Activated naive CD8-positive, alpha-beta T cell treated with anti-CD3 and anti-CD28 coated beads, Interleukin-2, amount 10 ng/mL, durations not matched to agents 7 days and 5 days (primary cell): ENCODE results near the gene PYCR2. TPM values are rescaled to one million over a fixed set of nuclear protein-coding genes. Genes with fewer than 3 reads are reported as not detected.
A peak's percentile ranks its signal among the peaks of the same experiment; 100 is the strongest.
"Not testable (repeated sequence)": the region's sequence is repeated elsewhere in the genome, so short reads cannot be mapped to it uniquely, and the experiment has no call there.

Source experiments
- ATAC-seq: fragments of 150-1000 bp; cut with Tn5 transposase; one replicate; pipeline ENCODE4 v1.10.0; 2021; ENCODE audit warnings: low read depth, moderate library complexity
- POLR2A ChIA-PET: fragments of 350-600 bp; sonication (Branson Sonifier 250); formaldehyde crosslinking; loops from one replicate; lab custom pipeline; 2021; ENCODE audit warnings: antibody characterized with exemption; lab: Charles Lee
- DNase-seq: peaks from one replicate; pipeline ENCODE4 v3.0.0; 2021
- H3K27ac Mint-ChIP-seq: one replicate; pipeline ENCODE4 v1.8.0; 2022; ENCODE audit warnings: mild to moderate bottlenecking, mixed read lengths
- H3K27me3 Mint-ChIP-seq: one replicate; pipeline ENCODE4 v1.8.0; 2022; ENCODE audit warnings: mild to moderate bottlenecking, moderate library complexity, mixed read lengths
- H3K36me3 Mint-ChIP-seq: one replicate; pipeline ENCODE4 v1.8.0; 2021; ENCODE audit warnings: mild to moderate bottlenecking, mixed read lengths
- H3K4me1 Mint-ChIP-seq: one replicate; pipeline ENCODE4 v1.8.0; 2021; ENCODE audit warnings: mixed read lengths
- H3K4me3 Mint-ChIP-seq: one replicate; pipeline ENCODE4 v1.8.0; 2022; ENCODE audit warnings: mild to moderate bottlenecking, moderate library complexity, mixed read lengths
- H3K9me3 Mint-ChIP-seq: one replicate; pipeline ENCODE4 v1.8.0; 2021; ENCODE audit warnings: mixed read lengths
- total RNA-seq, 2 experiments: library from RNA; stranded (reverse); gene quantifications; one replicate each; pipeline ENCODE4 v1.2.3, GENCODE V29; 2021

Gene PYCR2
- total RNA-seq, 2 experiments from 2014 or later = 118 to 125 TPM

DNA sequence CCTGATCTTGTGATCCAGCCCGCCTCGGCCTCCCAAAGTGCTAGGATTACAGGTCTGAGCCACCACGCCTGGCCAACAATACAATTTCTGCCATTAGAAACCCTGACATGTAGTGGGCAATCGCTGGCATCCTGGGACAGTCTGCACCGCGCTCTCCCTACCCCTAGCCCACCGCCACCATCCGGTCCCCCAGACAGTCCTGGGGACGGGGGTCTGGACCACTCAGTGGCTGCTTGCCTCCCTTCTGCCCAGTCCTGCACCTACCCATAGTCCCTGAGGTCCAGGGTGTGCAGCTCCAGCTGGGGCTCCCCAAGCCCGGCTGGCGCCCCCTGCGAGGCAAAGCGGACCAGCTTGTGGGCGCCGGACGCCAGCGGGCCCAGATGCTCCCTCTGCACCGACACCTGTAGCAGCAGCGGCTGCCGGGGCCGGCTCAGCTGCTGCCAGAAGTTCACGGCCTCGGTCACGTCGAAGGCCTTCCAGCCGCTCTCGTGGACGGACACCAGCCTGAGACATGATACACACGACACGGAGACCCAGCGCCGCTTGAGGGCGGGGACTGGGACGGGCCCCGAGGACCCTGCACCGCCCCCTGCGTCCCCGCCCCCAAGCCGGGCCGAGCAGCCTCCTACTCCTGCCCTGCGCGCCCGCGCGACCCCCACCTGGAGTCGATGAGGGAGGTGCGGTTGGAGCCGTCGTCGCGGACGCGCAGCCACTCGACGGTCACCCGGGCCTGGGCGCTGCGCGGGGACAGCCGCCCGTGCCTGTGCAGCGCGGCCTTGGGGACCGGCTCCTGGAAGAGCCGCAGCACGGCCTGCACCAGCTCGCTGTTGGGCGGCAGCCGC is 15.3 kb upstream of the PYCR2 start:
- not testable (repeated sequence) for H3K4me1 Mint-ChIP-seq, ATAC-seq, H3K27me3 Mint-ChIP-seq, H3K36me3 Mint-ChIP-seq, DNase-seq, H3K4me3 Mint-ChIP-seq, H3K27ac Mint-ChIP-seq, H3K9me3 Mint-ChIP-seq
- POLR2A ChIA-PET = interaction anchor here (0.6 kb wide), 2 partner anchors 124 to 580 kb away, joined by 3 to 6 read pairs; no protein-coding TSS in a partner anchor

DNA sequence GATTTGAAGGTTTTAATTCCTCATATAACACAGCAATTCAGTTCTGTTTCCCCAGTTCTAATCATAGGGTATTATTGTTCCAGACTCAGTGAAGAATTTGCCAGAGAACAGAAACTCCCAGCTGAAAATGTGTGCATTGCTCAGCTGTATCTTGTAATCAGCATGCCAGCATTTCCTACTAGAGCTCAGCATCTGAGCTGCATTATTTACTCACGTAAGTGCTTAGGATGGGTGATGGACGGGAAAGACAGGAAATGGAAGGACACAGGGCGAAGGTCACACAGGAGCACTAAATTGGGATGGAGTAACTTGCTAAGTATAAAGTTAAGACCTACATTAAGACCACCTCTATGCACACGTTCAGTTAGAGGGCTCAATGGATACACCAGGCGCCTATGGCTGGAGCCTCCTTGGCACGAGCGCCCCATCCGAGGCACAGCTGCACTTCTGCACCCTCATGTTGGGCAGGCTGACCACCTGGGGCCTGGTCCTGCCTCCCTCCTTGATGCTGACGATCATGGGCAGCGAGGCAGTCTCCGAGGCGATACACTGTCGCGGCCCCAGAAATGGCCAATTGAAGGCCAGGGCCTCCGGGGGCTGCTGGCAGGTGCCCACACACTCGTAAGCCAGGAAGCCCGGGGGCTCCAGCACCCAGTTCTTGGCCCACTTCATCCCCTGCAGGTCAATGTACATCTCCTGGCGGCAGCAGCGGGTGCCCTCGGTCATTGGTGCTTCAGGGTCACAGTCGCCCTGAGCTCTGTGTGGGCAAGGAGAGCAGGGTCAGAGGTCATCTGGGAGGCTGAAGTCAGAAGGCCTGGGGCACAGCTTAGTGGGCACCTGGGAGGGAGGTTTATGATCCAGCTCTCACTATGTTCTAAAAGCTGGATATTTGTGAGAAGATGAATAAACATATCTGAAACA is 13.3 kb upstream of the PYCR2 start:
- Mint-ChIP-seq H3K9me3 (no peaks in the 10 kb centered on the region), H3K36me3 (no peaks in the 10 kb centered on the region), H3K4me3 (no peak overlapping the region), H3K27me3 (peaks cover 2% of the 10 kb centered on the region), H3K27ac (no peak overlapping the region), H3K4me1 (peaks cover 4% of the 10 kb centered on the region)
- DNase-seq (no peak), ATAC-seq (no peak)
- POLR2A ChIA-PET = no interaction called here

DNA sequence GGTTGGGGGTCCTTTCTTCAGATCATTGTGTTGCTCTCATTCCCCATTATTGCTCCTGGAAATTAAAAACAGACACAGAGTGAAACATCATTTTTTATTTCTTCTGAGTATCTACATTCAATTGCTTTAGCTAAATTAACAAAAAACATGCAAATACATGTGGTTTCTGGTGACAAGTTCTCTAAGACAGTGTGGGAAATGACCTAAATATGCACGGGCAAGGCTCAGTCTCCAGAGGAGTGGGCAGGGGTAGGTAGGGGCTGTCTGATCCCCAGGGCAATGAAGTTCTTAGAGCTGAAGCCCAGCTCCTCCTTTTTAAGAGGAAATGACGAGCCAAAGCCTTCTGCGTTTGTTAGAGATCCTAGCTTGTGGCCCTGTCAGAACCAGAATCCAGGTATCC is 12.5 kb upstream of the PYCR2 start:
- ATAC-seq (no peak), DNase-seq (no peak)
- no peak overlapping the region for H3K4me3 Mint-ChIP-seq
- no peak overlapping the region for H3K27ac Mint-ChIP-seq
- peaks cover 2% of the 10 kb centered on the region for H3K4me1 Mint-ChIP-seq
- H3K36me3 Mint-ChIP-seq = no peaks in the 10 kb centered on the region
- peaks cover 2% of the 10 kb centered on the region for H3K27me3 Mint-ChIP-seq
- POLR2A ChIA-PET = interaction anchor here (0.7 kb wide), 1 partner anchor 15 kb away, joined by 3 read pairs; no protein-coding TSS in a partner anchor
- no peaks in the 10 kb centered on the region for H3K9me3 Mint-ChIP-seq

DNA sequence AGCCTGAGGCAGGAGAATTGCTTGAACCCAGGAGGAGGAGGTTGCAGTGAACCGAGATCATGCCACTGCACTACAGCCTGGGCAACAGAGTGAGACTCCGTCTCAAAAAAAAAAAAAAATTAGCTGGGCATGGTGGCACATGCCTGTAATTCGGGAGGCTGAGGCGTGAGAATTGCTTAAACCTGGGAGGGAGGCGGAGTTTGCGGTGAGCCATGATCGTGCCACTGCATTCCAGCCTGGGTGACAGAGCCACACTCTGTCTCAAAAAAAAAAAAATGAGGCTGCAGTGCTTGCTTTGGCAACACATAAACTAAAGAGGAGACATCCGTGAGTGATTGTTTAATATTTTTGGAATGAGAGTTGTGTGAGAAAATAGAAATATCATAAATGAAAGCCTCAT is 12.0 kb upstream of the PYCR2 start:
- DNase-seq, H3K27ac Mint-ChIP-seq, H3K36me3 Mint-ChIP-seq, H3K27me3 Mint-ChIP-seq, H3K4me1 Mint-ChIP-seq, ATAC-seq, H3K9me3 Mint-ChIP-seq, H3K4me3 Mint-ChIP-seq: not testable (repeated sequence)
- POLR2A ChIA-PET = interaction anchor here (0.7 kb wide), 1 partner anchor 14 kb away, joined by 3 read pairs; no protein-coding TSS in a partner anchor

DNA sequence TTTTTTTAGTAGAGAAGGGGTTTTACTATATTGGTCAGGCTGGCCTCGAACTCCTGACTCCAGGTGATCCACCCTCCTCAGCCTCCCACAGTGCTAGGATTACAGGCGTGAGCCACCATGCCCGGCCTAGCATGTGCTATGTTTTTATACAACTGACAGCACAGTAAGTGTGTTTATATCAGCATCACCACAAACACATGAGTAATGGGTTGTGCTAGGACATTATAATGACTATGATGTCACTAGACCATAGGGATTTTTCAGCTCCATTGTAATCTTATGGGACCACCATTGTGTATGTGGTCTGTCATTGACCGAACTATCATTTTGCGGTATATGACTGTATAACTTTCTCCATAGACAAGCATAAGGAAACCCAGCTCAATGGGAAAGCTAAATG is 10.7 kb upstream of the PYCR2 start:
- no peak for DNase-seq
- POLR2A ChIA-PET = interaction anchor here (1.0 kb wide), 1 partner anchor 10 kb away, joined by 3 read pairs; no protein-coding TSS in a partner anchor
- no peak for ATAC-seq

DNA sequence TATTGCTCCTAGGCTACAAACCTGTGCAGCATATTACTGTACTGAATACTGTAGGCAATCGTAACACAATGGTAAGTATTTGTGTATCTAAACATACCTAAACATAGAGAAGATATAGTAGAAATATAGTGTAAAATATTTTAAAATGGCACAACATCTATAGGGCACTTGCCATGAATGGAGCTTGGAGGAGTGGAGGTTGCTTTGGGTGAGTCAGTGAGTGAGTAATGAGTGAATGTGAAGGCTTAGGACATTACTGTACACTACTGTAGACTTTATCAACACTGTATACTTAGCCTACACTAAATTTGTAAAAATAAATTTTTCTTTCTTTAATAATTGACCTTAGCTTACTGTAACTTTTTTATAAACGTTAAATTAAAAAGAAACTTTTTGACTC is 9.0 kb upstream of the PYCR2 start:
- no peak overlapping the region for H3K27ac Mint-ChIP-seq
- H3K36me3 Mint-ChIP-seq = no peaks in the 10 kb centered on the region
- ATAC-seq (no peak), DNase-seq (no peak)
- POLR2A ChIA-PET = interaction anchor here (0.9 to 1.1 kb wide), 2 partner anchors 9 to 67 kb away, joined by 3 read pairs; partner anchors contain the start of gene PYCR2
- H3K9me3 Mint-ChIP-seq = no peaks in the 10 kb centered on the region
- no peaks in the 10 kb centered on the region for H3K27me3 Mint-ChIP-seq
- peaks cover 13% of the 10 kb centered on the region for H3K4me1 Mint-ChIP-seq
- H3K4me3 Mint-ChIP-seq = no peak overlapping the region

More for the DNA sequence above, 10.7 kb upstream of the PYCR2 start:
- H3K27ac Mint-ChIP-seq = no peak overlapping the region
- no peaks in the 10 kb centered on the region for H3K27me3 Mint-ChIP-seq
- H3K9me3 Mint-ChIP-seq = no peaks in the 10 kb centered on the region
- no peaks in the 10 kb centered on the region for H3K4me1 Mint-ChIP-seq
- no peaks in the 10 kb centered on the region for H3K36me3 Mint-ChIP-seq
- H3K4me3 Mint-ChIP-seq = no peak overlapping the region

DNA sequence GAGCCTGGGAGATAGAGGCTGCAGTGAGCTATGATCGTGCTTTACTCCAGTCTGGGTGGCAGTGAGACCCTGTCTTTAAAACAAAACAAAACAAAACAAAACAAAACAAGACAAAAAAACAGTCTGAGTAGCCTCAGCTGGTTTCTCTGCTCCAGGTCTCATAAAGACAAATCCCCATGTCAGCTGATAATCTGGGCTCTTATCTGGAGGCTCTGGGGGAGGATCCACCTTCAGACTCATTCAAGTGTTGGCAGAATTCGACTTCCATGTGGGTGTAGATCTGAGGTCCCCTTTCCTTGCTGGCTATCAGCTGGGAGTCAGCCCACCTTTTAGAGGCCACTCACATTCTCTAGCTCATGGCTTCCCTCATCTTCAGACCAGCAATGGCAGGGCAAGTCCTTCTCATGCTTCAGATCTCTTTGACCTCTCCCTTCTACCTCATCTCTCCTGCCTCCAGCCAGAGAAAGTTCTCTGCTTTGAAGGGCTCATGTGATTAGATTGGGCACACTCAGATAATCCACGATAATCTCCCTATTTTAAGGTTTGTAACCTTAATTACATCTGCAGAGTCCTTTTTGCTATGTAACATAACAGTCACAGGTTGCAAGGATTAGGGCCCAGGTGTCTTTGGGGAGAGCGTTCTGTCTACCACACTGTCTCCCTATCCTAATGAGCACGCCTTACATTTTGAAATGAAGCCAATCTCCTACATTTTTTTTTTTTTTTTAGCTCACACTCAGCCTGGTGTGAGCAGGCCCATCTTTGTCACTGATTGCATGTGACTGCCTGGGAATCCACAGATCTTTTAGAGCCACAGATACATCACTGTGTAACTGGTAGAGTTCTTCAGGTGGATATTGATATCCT is 7.5 kb upstream of the PYCR2 start:
- Mint-ChIP-seq H3K36me3 (no peaks in the 10 kb centered on the region), H3K4me3 (no peak overlapping the region), H3K9me3 (no peaks in the 10 kb centered on the region), H3K27me3 (no peaks in the 10 kb centered on the region), H3K27ac (no peak overlapping the region), H3K4me1 (peaks cover 21% of the 10 kb centered on the region)
- DNase-seq (no peak), ATAC-seq (no peak)
- POLR2A ChIA-PET = interaction anchor here (0.6 to 1.1 kb wide), 4 partner anchors 7 to 154 kb away, joined by 3 to 5 read pairs (median 4); partner anchors contain the start of genes H3-3A, PYCR2 and SRP9

DNA sequence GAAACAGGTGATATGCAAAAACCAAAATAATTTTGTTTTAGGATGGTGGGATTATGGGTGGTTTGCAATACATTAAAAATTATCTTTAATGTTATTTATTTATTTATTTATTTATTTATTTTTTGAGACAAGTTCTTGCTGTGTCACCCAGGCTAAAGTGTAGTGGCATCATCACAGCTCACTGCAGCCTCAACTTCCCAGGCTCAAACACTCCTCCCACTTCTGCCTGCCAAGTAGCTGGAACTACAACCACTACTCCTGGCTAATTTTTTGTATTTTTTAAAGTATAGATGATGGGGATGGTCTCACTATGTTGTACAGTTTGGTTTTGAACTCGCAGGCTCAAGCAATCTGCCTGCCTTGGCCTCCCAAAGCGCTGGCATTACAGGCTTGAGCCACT is 6.5 kb upstream of the PYCR2 start:
- Mint-ChIP-seq H3K9me3 (no peaks in the 10 kb centered on the region), H3K36me3 (no peaks in the 10 kb centered on the region), H3K4me1 (peaks cover 24% of the 10 kb centered on the region), H3K4me3 (no peak overlapping the region), H3K27ac (no peak overlapping the region), H3K27me3 (no peaks in the 10 kb centered on the region)
- DNase-seq (no peak), ATAC-seq (no peak)
- POLR2A ChIA-PET = interaction anchor here (0.7 to 0.9 kb wide), 2 partner anchors 12 to 153 kb away, joined by 4 read pairs; partner anchors contain the start of gene SRP9

DNA sequence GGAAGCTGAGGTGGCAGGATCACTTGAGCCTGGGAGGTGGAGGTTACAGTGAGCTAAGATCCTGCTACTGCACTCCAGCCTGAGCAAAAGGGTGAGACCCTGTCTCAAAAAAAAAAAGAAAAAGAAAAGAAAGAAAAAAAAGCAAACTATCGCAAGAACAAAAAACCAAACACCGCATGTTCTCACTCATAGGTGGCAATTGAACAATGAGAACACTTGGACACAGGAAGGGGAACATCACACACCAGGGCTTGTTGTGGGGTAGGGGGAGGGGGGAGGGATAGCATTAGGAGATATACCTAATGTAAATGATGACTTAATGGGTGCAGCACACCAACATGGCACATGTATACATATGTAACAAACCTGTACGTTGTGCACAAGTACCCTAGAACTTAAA is 5.4 kb upstream of the PYCR2 start:
- not testable (repeated sequence) for H3K9me3 Mint-ChIP-seq, H3K36me3 Mint-ChIP-seq, DNase-seq, ATAC-seq, H3K27me3 Mint-ChIP-seq
- Mint-ChIP-seq H3K4me1 (peaks cover 29% of the 10 kb centered on the region), H3K4me3 (peak overlapping the region; percentile 68), H3K27ac (peak overlapping the region; percentile 84)
- POLR2A ChIA-PET = interaction anchor here (1.2 to 1.9 kb wide), 7 partner anchors 9 to 462 kb away, joined by 4 to 12 read pairs (median 4); partner anchors contain the start of gene H3-3A

DNA sequence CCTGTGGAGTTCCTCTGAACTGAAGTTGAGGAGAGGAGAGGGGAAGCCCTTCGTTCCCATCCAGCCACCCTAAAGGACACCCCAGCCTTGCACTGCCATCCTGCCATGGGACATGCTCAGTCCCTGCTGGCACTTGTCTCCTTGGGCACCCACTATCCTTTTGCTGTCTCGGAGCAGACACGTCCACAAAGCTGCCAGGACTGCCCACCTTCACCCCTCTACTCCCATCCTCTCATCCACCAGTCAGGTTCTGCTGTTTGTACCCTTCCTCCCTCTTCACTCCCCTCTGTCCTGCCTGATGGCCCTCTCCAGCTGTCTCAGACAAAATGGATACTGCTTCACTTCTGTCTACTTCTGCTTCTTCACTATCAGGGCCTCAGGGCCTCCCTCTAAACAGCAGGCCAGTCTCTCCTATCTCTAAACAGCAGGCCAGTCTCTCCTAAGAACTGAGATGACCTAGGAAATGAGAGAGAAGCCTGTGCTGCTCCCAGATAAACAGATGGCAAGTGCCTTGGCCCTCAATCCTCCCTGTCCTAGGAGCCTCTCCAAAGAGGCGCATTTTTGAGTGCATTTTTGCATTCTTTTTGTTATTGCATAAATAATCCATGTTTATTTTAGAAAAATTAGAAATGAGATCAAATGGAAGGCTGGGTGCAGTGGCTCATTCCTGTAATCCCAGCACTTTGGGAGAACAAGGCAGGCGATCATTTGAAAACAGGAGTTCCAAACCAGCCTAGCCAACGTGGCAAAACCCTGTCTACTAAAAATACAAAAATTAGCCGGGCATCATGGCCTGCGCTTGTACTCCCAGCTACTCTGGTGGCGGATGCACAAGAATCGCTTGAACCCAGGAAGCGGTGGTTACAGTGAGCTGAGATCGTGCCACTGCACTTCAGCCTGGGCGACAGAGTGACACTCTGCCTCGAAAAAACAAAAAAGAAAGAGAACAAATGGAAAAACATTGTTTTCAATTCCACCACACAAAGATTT is 4.4 kb upstream of the PYCR2 start:
- Mint-ChIP-seq H3K27ac (peak overlapping the region; percentile 84), H3K4me3 (peak overlapping the region; percentile 53), H3K4me1 (peaks cover 29% of the 10 kb centered on the region), H3K9me3 (no peaks in the 10 kb centered on the region), H3K27me3 (no peaks in the 10 kb centered on the region), H3K36me3 (peaks cover 4% of the 10 kb centered on the region)
- no peak for DNase-seq
- peak; percentile 28 for ATAC-seq
- POLR2A ChIA-PET = interaction anchor here (1.0 to 1.9 kb wide), 8 partner anchors 8 to 461 kb away, joined by 4 to 12 read pairs (median 4); partner anchors contain the start of gene H3-3A

DNA sequence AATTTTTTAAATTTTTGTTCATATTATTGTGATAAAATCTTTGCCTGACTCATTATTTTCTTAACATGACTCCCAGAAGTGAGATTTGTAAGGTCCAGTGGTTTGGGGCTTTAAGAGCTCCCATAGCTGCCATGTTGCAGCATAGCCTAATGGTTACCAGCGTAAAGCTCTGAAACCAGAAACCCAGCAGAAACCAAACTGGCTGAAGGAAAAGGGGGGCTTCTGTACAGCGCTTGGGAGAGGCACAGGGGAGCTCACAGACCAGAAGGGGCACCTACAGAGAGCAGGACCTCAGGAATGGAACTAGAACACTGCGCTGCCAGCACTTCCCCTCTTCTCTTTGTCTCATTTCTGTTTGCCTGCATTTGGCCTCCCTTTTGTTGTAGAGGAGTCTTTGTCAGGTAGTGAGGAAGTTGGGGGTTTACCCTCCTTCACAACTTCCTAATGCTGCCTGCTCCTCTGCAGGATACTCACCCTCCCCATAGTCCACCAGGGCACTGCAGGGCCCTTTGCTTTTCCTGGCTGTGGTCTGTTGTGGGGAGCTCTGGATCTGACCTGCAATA is 2.6 kb upstream of the PYCR2 start:
- DNase-seq (no peak), ATAC-seq (no peak)
- Mint-ChIP-seq H3K27me3 (no peaks in the 10 kb centered on the region), H3K27ac (peak overlapping the region; percentile 85), H3K4me1 (peaks cover 34% of the 10 kb centered on the region), H3K4me3 (peak overlapping the region; percentile 14), H3K36me3 (peaks cover 9% of the 10 kb centered on the region), H3K9me3 (no peaks in the 10 kb centered on the region)
- POLR2A ChIA-PET = interaction anchor here (0.7 to 1.7 kb wide), 3 partner anchors 46 to 149 kb away, joined by 3 to 6 read pairs (median 6); partner anchors contain the start of gene SRP9
